Mammary epithelial cell (primary cell): Measurements from ENCODE around the gene YTHDF1.

Experiments
- EZH2 ChIP-seq: IDR thresholded peaks from 2 replicates; pipeline ENCODE4 v1.6.1; 2012; ENCODE audit warnings: low read length, inconsistent platforms, borderline replicate concordance
- TF ChIP-seq, protein P1 (sequence below), 2 donors: IDR thresholded peaks in 1 of 2; conservative IDR thresholded peaks in 1 of 2; 2 replicates each; pipeline ENCODE4 v1.5.1; 2011 to 2012; ENCODE audit warnings: inconsistent platforms in 2 of 2, low read length in 2 of 2, mild to moderate bottlenecking in 2 of 2, control low read depth in 1 of 2, low read depth in 1 of 2; ENCODE audit not compliant: insufficient read depth in 1 of 2; ENCODE audit errors: extremely low read depth in 1 of 2

DNA sequence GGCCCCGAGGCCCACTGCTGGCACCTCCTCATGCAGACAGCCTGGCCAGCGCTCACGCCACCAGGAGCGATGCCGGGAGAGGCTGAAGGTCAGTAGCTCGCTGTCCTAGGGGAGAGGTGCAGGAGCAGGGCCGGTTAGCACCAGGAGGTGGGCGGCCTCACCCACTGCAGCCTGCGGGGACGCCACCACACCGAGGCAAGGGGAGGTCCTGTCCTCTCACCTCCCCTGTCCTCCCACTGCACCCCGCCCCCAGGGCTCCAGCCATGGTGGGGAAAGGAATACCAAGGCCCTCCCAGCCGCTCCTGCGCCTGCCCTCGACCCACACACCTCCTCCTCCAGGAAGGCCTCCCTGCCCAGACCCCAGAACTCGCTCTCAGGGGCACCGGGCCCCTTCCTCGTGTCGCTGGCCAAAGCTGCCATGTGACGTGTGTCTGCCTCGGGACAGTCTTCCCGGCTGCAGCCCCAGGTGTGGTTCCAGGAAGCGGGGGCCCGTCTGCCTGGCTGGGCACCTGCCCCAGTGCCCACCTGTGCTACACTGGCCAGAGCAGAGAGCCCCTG, 31.8 kb upstream of the YTHDF1 start:
- TF ChIP-seq, protein P1, sequence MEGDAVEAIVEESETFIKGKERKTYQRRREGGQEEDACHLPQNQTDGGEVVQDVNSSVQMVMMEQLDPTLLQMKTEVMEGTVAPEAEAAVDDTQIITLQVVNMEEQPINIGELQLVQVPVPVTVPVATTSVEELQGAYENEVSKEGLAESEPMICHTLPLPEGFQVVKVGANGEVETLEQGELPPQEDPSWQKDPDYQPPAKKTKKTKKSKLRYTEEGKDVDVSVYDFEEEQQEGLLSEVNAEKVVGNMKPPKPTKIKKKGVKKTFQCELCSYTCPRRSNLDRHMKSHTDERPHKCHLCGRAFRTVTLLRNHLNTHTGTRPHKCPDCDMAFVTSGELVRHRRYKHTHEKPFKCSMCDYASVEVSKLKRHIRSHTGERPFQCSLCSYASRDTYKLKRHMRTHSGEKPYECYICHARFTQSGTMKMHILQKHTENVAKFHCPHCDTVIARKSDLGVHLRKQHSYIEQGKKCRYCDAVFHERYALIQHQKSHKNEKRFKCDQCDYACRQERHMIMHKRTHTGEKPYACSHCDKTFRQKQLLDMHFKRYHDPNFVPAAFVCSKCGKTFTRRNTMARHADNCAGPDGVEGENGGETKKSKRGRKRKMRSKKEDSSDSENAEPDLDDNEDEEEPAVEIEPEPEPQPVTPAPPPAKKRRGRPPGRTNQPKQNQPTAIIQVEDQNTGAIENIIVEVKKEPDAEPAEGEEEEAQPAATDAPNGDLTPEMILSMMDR (conservative IDR thresholded peaks at IDR 0.05 in 1 of 2, IDR thresholded peaks at IDR 0.05 in 1 of 2; ENCODE audit: extremely low read depth in 1 of 2, insufficient read depth in 1 of 2, low read depth in 1 of 2, low read length in 2 of 2), result no peak
- TF ChIP-seq EZH2, result no peak
